Uterus (tissue), 4 donors: ENCODE results near the gene RAB22A. TPM values are rescaled to one million over a fixed set of nuclear protein-coding genes. Genes with fewer than 3 reads are reported as not detected.

Source experiments
- DNase-seq, 2 donors: peaks; one replicate each; pipeline ENCODE4 v3.0.0-alpha.2; 2019 to 2020
- H3K27ac ChIP-seq, 2 donors: fragments of 200-600 bp; sonication (generic); 1 replicate in 1 of 2; 2 replicates in 1 of 2; pipeline ENCODE4 v1.5.1; 2016 to 2018
- H3K27me3 ChIP-seq, 2 donors: fragments of 200-600 bp; sonication (generic); one replicate each; pipeline ENCODE4 v1.5.1; 2018 to 2019; ENCODE audit warnings: control low read depth in 1 of 2
- H3K36me3 ChIP-seq, 2 donors: fragments of 200-600 bp; sonication (generic); one replicate each; pipeline ENCODE4 v1.5.1; 2019; ENCODE audit warnings: control low read depth in 1 of 2
- H3K4me1 ChIP-seq, 2 donors: fragments of 200-600 bp; sonication (generic); one replicate each; pipeline ENCODE4 v1.5.1; 2018 to 2019; ENCODE audit warnings: control low read depth in 1 of 2
- H3K4me3 ChIP-seq, 2 donors: fragments of 200-600 bp; sonication (generic); 1 replicate in 1 of 2; 2 replicates in 1 of 2; pipeline ENCODE4 v1.5.1; 2018 to 2019; ENCODE audit warnings: mild to moderate bottlenecking in 1 of 2
- H3K9me3 ChIP-seq, 2 donors: fragments of 200-600 bp; sonication (generic); one replicate each; pipeline ENCODE4 v1.5.1; 2019; ENCODE audit warnings: control low read depth in 1 of 2
- POLR2A ChIP-seq, 2 donors: fragments of 450-650 bp; IDR thresholded peaks; one replicate each; pipeline ENCODE4 v1.6.1; 2016; ENCODE audit warnings: antibody characterized with exemption in 2 of 2, mild to moderate bottlenecking in 1 of 2, moderate library complexity in 1 of 2
- intact Hi-C: fragments of 100-400 bp; cut with DNase I; formaldehyde crosslinking; loops from one replicate; pipeline ENCODE4 v1.15.1; 2023; ENCODE audit warnings: low total_unique reads
- total RNA-seq, 4 donors: library from RNA; depleted of rRNA in 3 of 4; stranded (reverse); fragments of >200 nt in 3 of 4; gene quantifications; one replicate each; pipeline versions ENCODE4 v1.1.0 to v1.2.4, GENCODE V29; 2014 to 2023
- TF ChIP-seq, protein P1 (sequence below), 4 experiments: fragments of 200-600 bp in 2 of 4; fragments of 450-650 bp in 2 of 4; sonication (generic) in 2 of 4; IDR thresholded peaks; one replicate each; pipeline ENCODE4 v1.5.1; 2016 to 2019; ENCODE audit warnings: antibody characterized with exemption in 4 of 4, mild to moderate bottlenecking in 2 of 4, moderate library complexity in 1 of 4
- donor health status: DM: yes; HTN: yes; CAD: no.

The RAB22A gene
- total RNA-seq, 4 donors from 2014 or later = 9.5 to 29.7 (median 23.3) TPM

DNA sequence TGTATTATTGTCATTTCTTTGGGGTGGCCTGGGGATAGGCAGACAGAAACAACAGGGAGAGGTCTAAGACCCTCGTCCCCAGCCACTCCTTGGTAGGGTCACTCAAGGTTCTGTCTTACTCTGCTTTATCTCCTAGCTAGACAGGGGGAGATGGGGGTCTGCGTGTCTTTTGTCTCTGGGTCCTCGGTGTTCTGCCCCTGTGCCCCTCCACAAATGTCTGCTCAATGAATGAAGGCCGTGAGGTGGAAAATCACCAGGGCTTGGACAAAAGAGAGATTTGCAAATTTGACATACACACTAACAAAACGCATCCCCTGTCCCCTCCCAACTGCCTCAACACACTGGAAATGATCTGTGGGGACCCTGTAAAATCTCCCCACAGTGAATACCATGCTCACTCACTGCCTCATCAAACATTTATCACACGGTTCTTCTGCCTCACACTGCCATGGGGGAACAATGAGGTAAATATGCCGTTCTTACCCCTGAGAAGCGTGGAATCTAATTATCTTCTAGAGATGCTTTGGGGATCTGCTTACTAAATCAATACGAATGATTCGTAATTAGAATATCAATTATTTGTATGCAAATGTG lies 66.3 kb downstream of the RAB22A start:
- intact Hi-C loops = no loop called here

GRCh38 chr20:58377017-58377416 lies 67.5 kb downstream of the RAB22A start:
- H3K27me3 ChIP-seq = peaks cover 0 to 3% of the 10 kb centered on the region in 2 donors
- no peaks in the 10 kb centered on the region for H3K9me3 ChIP-seq
- DNase-seq = no peak
- no peaks in the 10 kb centered on the region for H3K4me1 ChIP-seq
- intact Hi-C loops = no loop called here
- TF ChIP-seq POLR2A (IDR thresholded peaks at IDR 0.05) = no peak
- TF ChIP-seq, protein P1, sequence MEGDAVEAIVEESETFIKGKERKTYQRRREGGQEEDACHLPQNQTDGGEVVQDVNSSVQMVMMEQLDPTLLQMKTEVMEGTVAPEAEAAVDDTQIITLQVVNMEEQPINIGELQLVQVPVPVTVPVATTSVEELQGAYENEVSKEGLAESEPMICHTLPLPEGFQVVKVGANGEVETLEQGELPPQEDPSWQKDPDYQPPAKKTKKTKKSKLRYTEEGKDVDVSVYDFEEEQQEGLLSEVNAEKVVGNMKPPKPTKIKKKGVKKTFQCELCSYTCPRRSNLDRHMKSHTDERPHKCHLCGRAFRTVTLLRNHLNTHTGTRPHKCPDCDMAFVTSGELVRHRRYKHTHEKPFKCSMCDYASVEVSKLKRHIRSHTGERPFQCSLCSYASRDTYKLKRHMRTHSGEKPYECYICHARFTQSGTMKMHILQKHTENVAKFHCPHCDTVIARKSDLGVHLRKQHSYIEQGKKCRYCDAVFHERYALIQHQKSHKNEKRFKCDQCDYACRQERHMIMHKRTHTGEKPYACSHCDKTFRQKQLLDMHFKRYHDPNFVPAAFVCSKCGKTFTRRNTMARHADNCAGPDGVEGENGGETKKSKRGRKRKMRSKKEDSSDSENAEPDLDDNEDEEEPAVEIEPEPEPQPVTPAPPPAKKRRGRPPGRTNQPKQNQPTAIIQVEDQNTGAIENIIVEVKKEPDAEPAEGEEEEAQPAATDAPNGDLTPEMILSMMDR (IDR thresholded peaks at IDR 0.05) = no peak
- no peaks in the 10 kb centered on the region for H3K36me3 ChIP-seq
- no peak overlapping the region for H3K27ac ChIP-seq
- H3K4me3 ChIP-seq = no peak overlapping the region

More for the DNA sequence above, 66.3 kb downstream of the RAB22A start:
- Histone ChIP-seq H3K4me3 (no peak overlapping the region), H3K36me3 (no peaks in the 10 kb centered on the region), H3K9me3 (no peaks in the 10 kb centered on the region), H3K27me3 (peaks cover 0 to 3% of the 10 kb centered on the region in 2 donors), H3K27ac (no peak overlapping the region), H3K4me1 (no peaks in the 10 kb centered on the region)
- TF ChIP-seq POLR2A (IDR thresholded peaks at IDR 0.05) = no peak
- TF ChIP-seq, protein P1 (IDR thresholded peaks at IDR 0.05) = no peak
- no peak for DNase-seq

DNA sequence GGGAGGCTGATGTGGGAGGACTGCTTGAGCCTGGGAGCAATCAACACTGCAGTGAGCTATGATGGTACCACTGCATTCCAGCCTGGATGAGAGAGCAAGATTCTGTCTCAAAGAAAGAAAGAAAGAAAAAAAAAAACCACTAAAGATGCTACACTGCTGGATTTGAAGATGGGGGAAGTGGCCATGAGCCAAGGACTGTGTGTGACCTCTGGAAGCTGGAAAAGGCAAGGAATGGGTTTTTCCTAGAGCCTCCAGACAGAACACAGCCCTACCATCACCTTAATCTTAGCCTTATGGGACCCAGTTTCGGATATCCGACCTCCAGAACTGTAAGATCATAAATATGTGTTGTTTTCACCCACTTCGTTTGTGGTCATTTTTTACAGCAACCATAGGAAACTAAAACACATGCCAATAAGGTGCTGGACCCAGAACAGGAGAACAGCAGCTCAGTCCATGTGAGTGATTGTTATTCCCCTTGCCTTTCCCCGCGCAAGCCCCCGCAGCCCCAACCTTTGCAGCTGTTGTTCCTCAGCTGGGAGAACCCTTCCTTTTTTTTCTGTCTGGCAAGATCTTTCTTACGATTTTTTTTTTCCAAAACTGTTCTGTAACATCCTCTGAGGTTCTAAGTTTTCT lies 68.4 kb downstream of the RAB22A start:
- Histone ChIP-seq H3K4me1 (no peaks in the 10 kb centered on the region), H3K27me3 (peaks cover 0 to 3% of the 10 kb centered on the region in 2 donors), H3K36me3 (no peaks in the 10 kb centered on the region), H3K27ac (no peak overlapping the region), H3K4me3 (no peak overlapping the region), H3K9me3 (no peaks in the 10 kb centered on the region)
- DNase-seq = peak in 1 of 2 donors; percentile 24
- intact Hi-C loops = no loop called here
- TF ChIP-seq, protein P1 (IDR thresholded peaks at IDR 0.05) = no peak
- no peak for TF ChIP-seq POLR2A (IDR thresholded peaks at IDR 0.05)

DNA sequence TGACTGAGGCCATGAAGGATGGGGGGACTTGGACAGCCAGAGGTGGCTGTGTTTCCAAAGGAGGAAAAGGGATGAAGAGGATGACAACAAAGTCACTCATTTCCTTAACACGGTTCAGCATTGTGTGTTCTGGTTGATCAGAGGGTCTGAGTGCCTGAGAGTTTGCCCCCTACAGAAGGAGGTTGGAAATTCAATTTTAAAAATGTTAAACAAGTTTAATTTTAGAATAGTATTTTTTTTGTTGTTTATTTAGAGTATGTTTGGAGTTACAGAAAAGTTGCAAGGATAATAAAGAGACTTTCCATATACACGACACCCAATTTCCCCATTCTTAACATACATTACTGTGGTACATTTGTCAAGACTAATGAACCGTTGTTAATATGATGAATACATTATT lies 69.2 kb downstream of the RAB22A start:
- Histone ChIP-seq H3K4me3 (no peak overlapping the region), H3K9me3 (no peaks in the 10 kb centered on the region), H3K27ac (no peak overlapping the region), H3K27me3 (peaks cover 0 to 3% of the 10 kb centered on the region in 2 donors), H3K4me1 (no peaks in the 10 kb centered on the region), H3K36me3 (no peaks in the 10 kb centered on the region)
- TF ChIP-seq POLR2A (IDR thresholded peaks at IDR 0.05) = no peak
- TF ChIP-seq, protein P1 (IDR thresholded peaks at IDR 0.05) = no peak
- intact Hi-C loops = no loop called here
- DNase-seq = no peak

DNA sequence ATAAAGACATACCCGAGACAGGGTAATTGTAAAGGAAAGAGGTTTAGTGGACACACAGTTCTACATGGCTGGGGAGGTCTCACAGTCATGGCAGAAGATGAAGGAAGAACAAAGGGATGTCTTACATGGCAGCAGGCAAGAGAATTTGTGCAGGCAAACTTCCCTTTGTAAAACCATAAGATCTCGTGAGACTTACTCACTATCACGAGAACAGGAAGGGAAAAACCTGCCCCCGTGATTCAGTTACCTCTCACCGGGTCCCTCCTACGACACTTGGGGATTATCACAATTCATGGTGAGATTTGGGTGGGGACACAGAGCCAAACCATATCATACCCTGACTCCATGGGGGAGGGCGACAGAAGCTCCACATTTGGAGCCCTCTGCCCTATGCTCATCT lies 72.1 kb downstream of the RAB22A start:
- DNase-seq = no peak
- Histone ChIP-seq H3K9me3 (no peaks in the 10 kb centered on the region), H3K27me3 (peaks cover 0 to 3% of the 10 kb centered on the region in 2 donors), H3K4me3 (no peak overlapping the region), H3K36me3 (no peaks in the 10 kb centered on the region), H3K4me1 (no peaks in the 10 kb centered on the region), H3K27ac (no peak overlapping the region)
- intact Hi-C loops = no loop called here
- no peak for TF ChIP-seq POLR2A (IDR thresholded peaks at IDR 0.05)
